HG03025 (cell line): ENCODE data around the gene SLIT3.

ENCODE experiments used
- ATAC-seq: cut with Tn5 transposase; IDR thresholded peaks from one replicate; pipeline ENCODE4 v1.9.1; 2021; ENCODE audit warnings: mild to moderate bottlenecking, moderate library complexity; ENCODE audit not compliant: unreplicated experiment, low FRiP score

SLIT3 gene

DNA sequence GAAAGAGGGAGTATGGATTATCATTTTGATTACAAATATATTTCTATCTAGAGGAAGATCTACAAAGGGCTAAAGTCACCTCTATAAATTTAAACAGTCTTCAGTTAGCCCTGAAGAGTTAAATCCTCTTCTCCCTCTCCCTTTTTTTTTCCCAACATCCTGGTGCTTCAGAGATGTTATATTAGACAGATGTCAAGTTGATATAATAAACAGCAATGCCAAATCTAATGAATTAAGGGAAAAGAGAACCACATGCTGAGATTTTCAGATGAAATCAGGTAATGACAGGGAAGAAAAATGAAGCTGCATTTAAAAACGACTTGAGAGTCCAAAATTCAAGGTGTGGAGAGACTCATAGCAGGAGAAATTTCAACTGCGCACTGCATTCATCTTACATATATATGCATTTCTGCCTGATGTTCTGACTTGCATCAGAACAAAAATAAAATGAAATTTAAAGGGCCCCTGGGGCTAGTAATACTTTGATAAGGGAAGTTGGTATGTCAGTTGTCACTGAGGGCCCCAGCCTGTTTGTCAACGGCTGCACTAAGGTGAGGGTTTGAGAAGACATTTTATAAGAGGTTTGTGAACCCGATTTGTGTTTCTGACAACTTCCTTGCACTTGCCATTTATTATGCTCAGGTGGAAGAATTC, 382.9 kb downstream of the SLIT3 start:
- no peak for ATAC-seq

DNA sequence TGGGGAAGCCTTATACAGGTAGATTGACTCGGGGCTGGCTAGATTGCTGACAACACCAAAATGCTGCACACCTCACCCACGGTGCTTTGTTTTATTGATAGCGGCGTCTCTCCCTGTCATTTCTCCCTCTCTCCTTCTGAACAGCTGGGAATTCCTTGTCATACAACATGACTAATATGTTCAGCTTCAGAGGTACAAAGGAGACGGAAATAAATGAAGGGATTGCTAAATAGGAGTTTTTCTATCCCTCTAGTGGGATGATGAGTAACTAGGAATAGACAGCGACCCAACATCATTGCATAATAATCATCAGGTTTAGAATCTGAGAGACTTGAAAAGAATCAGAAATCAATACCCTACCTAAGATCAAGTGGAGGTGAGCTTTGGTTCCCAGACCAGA, 384.1 kb downstream of the SLIT3 start:
- no peak for ATAC-seq

GRCh38 chr5:168916266-168916665, 384.7 kb downstream of the SLIT3 start:
- ATAC-seq: no peak

GRCh38 chr5:168914491-168914890, 386.4 kb downstream of the SLIT3 start:
- ATAC-seq: no peak

GRCh38 chr5:168910874-168911273, 390.1 kb downstream of the SLIT3 start:
- no peak for ATAC-seq

DNA sequence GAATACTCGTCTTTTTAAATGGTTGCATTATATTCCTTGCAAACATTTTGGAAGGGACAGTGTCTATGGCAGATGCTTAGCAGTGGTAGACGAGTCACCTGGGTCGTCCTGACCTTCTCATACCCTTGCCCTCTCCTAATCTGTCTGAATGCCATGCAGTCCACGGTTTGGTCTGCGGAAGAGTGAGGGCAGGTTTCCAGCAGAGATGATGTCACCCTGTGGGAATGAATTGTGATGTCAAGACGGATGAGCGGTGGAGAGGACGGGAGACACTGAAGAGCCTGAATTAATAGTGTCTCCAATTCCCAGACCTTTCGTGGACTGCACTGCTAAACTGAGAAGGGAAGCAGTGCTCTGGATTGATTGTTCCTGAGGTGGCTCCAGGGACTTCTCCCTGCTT, 392.7 kb downstream of the SLIT3 start:
- ATAC-seq: no peak

DNA sequence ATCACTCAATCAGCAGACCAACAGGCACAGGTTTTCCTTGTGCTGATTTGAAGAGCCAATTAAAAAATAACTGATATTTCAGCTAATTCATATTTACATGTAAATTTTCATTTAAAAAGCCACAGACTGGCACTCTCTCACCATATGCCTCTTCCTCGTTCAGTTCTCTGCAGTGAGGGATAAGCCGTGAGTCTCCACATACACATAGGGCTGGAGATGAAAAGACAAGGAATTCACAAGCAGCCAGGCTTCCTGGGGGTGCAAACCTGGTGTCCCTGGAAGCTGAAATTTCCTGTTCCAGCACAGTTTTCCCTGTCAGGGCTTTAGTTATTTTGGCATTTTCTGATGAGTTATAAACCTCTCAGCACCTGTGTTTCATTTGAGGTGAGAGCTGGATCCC, 397.9 kb downstream of the SLIT3 start:
- ATAC-seq: no peak

DNA sequence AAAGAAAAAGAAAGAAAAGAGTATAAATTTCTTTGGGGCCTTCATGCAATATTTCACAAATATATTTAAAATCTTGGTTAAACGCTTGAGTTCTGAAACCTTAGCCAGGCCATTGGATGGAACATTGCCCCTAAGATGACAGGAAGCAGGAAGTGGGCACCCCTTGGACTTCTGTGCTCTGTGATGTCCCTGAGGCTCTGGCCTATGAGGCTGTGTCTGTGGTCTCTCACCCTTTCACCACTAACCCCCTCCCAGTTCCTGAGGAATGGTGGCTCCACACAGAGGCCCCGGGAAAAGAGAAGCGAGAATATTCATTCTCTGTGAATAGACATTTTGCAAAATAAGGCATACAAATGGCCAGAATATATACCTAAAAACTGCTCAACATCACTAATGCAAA, 401.3 kb downstream of the SLIT3 start:
- ATAC-seq: no peak

- no peak for ATAC-seq
These were observed 401.7 kb downstream of the SLIT3 start for GRCh38 chr5:168899264-168899663.

- ATAC-seq: no peak
These were observed 402.6 kb downstream of the SLIT3 start for GRCh38 chr5:168898247-168898911.

DNA sequence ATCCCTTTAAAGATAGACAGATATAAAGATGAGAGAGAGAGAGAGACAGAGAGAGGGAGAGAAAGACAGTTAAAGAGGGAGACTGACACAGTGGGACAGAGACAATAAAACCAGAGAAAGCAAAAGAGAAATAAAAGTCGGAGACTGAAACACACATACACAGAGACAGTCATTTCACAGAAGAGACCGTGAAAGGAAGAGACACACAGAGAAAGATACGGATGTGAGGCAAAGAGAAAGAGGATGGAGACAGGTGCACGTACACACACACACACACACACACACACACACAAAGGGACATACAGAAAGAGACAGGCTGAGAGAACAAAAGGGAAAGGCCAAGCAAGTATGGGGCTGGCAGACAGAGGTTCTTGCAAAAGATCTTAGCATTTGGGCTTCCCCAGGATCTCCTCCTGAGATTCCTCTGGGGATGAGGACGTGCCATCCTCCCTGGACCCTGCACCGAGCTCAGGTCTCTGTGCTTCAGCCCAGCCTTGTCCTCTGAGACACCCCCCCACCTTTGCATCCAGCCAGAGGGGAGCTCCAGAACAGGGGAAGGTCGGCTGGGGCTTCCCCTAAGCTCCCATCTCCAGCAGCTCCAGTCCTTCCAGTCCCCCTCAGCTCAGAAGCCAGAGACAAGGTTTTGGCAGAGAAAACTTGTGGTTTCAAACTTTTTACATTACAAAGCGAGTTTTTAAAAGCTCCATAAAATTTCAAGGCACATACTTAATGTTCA, 403.4 kb downstream of the SLIT3 start:
- ATAC-seq: no peak

DNA sequence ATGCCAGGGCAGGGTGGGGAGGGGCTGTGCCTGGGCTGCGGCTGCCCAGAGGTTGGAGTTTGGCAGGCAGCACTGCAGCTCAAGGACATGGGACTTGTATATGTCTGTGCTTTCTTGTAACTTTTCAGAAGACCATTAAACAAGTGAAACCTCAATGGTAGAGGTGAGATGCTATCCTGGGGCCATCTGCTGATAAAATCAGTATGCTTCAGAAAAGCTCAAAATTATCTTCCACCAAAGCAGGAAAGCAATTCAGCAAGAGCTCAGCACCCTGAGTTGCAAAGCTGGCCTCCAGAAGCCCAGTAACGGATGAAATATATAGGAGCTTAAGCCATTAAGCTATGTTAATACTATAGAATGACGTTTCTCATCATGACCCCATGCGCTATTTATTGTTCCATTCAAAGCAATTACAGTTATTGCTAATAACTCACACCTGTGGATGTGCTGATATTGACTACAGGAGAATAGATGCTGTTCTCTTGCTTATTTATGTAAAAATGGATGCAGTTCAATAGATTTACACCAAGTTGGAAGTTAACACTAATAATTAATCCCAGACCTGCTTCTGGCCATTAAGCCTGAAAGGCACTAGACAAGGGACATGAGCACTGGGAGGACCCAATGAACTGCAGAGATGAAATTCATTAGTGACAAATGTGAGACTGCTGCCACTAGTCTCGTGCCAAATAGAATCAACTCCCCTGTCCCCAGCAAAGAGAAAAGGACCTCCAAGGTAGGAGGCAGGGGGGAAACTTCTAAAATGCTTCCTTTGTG, 405.5 kb downstream of the SLIT3 start:
- no peak for ATAC-seq

DNA sequence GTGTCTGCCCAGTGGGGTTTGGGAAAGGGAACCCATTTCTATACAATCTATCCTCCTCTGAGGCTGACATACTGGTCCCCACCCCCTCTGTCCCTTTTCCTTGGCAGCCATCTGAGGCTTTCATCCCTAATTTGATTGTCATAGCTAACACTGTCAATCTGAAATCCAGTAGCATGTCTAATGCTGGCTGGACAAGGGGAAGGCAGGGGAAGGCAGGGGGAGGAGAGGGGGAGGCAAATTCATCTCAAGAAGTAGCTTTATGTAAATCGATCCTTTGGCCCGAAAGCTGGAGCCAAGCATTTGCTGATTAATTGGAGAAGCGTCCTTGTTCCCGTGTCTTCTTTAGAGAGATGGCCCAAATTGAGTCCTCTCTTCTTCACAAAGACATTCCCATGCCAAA, 407.7 kb downstream of the SLIT3 start:
- no peak for ATAC-seq

DNA sequence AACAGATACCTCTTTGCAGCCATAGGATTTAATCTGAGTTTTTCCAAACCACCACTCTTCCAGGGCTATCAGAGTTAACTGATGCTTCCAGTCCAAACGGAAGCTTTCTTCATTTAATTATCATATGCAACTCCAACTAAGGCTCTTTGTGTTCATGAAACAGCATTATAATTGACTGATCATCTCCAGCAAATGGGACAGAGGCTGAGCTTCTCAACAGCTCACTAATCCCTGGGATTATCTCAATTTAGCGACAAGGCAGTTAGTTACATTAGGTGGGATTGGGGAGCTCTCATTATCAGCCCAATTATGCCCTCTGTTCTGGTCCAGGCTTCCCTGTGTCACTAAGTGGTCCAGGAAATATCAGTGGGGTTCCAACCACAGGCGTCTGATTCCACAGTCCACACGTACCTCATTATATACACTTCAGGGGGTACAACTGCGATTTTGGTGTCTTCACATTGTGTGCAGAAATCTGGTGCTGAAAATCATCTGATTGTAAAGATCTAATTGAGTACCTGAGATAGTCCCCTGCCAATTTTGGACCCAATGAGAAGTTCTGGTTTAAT, 408.2 kb downstream of the SLIT3 start:
- ATAC-seq: no peak

GRCh38 chr5:168890816-168891812, 409.8 kb downstream of the SLIT3 start:
- no peak for ATAC-seq

DNA sequence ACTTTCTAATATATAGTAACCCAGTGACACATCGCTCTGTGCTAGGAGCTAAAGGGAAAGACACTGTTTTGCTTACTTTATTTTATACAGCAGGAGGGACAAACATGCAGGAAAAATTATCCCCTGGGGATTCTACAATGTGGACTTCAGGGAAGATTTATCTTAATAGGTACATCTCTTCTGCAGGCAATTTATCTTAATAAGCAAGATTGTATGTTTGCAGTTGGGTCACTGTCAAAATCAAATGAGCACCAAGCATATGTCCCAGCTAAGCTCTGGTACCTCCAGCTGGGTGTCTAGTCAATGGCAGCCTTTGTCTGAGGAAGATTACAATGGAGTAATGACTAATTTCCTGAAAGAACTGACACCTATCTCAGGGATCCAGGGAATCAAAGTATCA, 411.9 kb downstream of the SLIT3 start:
- no peak for ATAC-seq

GRCh38 chr5:168887931-168888330, 413.0 kb downstream of the SLIT3 start:
- ATAC-seq: no peak

GRCh38 chr5:168886157-168886556, 414.8 kb downstream of the SLIT3 start:
- no peak for ATAC-seq

DNA sequence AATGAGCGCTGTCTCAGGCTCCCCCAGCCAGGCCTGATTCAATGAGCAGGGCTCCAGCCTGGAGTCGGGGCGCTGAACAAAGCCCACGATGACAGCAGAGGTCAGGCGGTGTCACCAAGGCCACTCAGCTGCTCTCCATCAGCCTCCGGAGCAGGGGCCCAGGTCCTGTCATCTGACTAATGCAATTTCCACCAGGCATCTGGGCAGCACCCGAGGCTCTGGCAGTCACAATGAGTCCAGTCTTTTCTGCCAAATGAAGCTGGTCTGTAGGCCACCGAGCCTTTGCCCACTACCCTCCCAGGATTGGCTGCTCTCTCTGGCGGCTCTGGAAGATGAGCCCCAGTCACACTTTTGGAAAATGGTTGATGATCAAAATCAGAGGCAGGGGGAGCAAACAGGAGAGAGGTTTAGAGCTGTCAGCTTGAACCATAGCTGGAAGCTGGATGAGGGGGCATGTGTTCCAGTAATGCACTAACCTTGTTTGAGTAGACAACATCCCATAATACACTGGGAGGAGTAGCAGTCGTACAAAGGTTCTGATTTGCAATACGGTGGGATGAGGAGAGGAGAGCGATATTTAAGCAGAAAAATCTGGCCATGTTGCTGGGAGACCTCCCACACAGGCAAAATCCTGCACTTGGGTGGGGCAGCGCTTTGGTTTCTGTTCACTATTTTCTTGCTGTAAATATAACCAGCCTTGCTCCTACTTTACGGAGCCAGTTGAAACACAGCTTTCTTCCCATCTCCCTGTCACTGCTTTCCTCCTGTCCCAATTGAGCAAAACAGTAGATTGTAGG, 415.4 kb downstream of the SLIT3 start:
- ATAC-seq: no peak
